ENCODE measurements around the gene SYNPO2. TPM values are rescaled to one million over a fixed set of nuclear protein-coding genes. Genes with fewer than 3 reads are reported as not detected.

The SYNPO2 gene
- total and polyA plus RNA-seq, 2 donors (not counting 1 experiment from before 2014, with no cell fraction given), result 0.03 to 0.20 TPM

DNA sequence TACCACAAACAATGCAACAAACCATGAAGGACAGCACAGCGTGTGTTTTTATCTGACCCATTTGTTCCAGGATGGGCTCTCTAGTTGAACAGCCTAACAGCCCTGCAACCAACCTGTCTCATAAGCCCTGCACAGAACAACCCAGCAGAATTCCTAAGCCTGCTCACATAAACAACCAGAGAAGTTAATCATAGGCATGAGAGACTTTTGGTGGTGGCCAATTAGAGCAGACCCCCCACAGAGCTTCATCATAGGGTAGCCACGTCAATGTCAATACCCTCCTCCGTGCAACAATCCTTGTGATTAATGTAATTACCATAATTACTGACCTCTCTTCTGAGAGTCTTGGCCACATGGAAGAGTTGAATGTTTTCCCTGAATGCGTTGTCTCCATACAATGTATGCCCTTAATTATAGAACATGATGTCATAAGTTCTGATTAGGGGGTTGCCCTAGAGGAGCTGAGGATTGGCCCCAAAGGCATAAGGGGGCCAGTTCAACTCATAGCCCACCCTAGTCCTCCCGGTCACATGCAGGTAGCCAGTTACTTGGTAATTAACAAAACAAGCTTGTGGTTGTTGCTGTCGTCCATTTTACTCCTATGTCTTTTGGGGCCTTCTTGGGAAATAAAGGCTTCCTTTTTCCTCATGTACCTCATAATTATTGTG, 92.7 kb downstream of the SYNPO2 start:
- Mint-ChIP-seq H3K27me3 (peaks cover 13% of the 10 kb centered on the region), H3K27ac (no peak overlapping the region), H3K4me1 (peaks cover 2% of the 10 kb centered on the region), H3K4me3 (no peak overlapping the region), H3K9me3 (ENCODE audit: insufficient read depth) (no peaks in the 10 kb centered on the region)
- Histone ChIP-seq H3K27ac (ENCODE audit: low read length in 2 of 2) (no peak overlapping the region), H3K9me3 (ENCODE audit: control extremely low read depth in 1 of 3, control insufficient read depth in 2 of 3, insufficient read depth in 1 of 3, low read length in 2 of 3) (no peaks in the 10 kb centered on the region), H3K9ac (ENCODE audit: low read length) (no peak overlapping the region), H3K4me3 (ENCODE audit: control extremely low read depth in 1 of 5, extremely low read depth in 1 of 5, insufficient read depth in 1 of 5, low read depth in 2 of 5, low read length in 4 of 5) (no peak overlapping the region), H3K27me3 (replicated peaks in 1 of 4; ENCODE audit: control extremely low read depth in 1 of 4, control insufficient read depth in 3 of 4, insufficient read depth in 4 of 4, low read length in 3 of 4) (no peaks in the 10 kb centered on the region), H3K4me1 (ENCODE audit: control insufficient read depth in 2 of 2, insufficient read depth in 2 of 2, low read length in 2 of 2) (no peaks in the 10 kb centered on the region), H3K36me3 (replicated peaks in 1 of 2; ENCODE audit: control extremely low read depth in 1 of 2, control insufficient read depth in 1 of 2, extremely low read depth in 1 of 2, insufficient read depth in 2 of 2, low read length in 1 of 2) (no peaks in the 10 kb centered on the region), H3K4me2 (replicated peaks; ENCODE audit: low read depth, low read length, poor library complexity, severe bottlenecking) (no peak overlapping the region), H3K79me2 (ENCODE audit: control insufficient read depth, insufficient read depth, low read length) (no peaks in the 10 kb centered on the region), H4K20me1 (ENCODE audit: control insufficient read depth, insufficient read depth, low read length, poor library complexity, severe bottlenecking) (no peaks in the 10 kb centered on the region), H2AFZ (ENCODE audit: insufficient read depth, low read depth, low read length, poor library complexity, severe bottlenecking) (no peak overlapping the region)
- intact Hi-C loops (cut with micrococcal nuclease), result no loop called here
- ATAC-seq (ENCODE audit: low read depth) (no peak), DNase-seq (no peak)
- CTCF ChIA-PET, result interaction anchor here (0.7 to 2.2 kb wide), 10 partner anchors 9 to 1073 kb away, joined by 3 to 13 read pairs (median 3); no protein-coding TSS in a partner anchor
- 88% methylated on average over 2 of the region's 6 CpGs for WGBS (ENCODE audit: insufficient coverage)
- TF ChIP-seq, protein P1, sequence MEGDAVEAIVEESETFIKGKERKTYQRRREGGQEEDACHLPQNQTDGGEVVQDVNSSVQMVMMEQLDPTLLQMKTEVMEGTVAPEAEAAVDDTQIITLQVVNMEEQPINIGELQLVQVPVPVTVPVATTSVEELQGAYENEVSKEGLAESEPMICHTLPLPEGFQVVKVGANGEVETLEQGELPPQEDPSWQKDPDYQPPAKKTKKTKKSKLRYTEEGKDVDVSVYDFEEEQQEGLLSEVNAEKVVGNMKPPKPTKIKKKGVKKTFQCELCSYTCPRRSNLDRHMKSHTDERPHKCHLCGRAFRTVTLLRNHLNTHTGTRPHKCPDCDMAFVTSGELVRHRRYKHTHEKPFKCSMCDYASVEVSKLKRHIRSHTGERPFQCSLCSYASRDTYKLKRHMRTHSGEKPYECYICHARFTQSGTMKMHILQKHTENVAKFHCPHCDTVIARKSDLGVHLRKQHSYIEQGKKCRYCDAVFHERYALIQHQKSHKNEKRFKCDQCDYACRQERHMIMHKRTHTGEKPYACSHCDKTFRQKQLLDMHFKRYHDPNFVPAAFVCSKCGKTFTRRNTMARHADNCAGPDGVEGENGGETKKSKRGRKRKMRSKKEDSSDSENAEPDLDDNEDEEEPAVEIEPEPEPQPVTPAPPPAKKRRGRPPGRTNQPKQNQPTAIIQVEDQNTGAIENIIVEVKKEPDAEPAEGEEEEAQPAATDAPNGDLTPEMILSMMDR (IDR thresholded peaks at IDR 0.05), result no peak
- no peak for TF ChIP-seq EZH2 (IDR thresholded peaks at IDR 0.05; ENCODE audit: borderline replicate concordance, insufficient read depth, low read depth, low read length, poor library complexity, severe bottlenecking)
- POLR2A ChIA-PET, result no interaction called here

DNA sequence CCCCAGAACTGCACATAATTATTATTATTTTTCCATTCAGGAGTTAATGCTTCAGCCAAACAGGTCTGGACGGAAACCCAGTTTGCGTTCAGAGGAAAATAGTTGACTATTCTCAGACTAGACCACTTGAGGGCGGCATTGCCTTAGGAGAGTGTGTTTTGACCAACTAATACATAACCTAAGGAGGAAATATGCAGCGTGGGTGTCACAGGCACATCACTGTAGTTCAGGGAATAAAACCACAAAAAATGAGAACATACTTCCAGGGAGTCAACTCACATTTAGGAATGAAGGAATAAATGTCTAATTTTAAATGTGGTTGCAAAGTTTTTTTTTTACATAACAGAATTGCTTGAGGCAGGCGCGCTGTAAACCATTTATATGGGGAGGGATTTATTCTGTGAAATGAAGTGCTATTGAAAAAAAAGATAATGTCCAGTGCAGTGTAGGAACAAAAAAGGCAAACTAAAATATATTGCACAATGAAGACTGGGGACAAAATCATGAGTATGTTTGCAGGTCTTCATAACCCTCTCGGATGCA, 93.3 kb downstream of the SYNPO2 start:
- ATAC-seq (ENCODE audit: low read depth) (peak; percentile 53), DNase-seq (peak; percentile 60)
- intact Hi-C loops (cut with micrococcal nuclease), result loop anchor here (1.0 kb wide), 3 partner anchors 60 to 1068 kb away; no protein-coding TSS in a partner anchor
- no CpG with 5 or more reads among the region's 7 CpGs for WGBS (ENCODE audit: insufficient coverage)
- no peak overlapping the region for H3K4me2 ChIP-seq (replicated peaks; ENCODE audit: low read depth, low read length, poor library complexity, severe bottlenecking)
- H3K4me1 ChIP-seq (ENCODE audit: control insufficient read depth in 2 of 2, insufficient read depth in 2 of 2, low read length in 2 of 2), result no peaks in the 10 kb centered on the region
- H3K27ac ChIP-seq (ENCODE audit: low read length in 2 of 2), result no peak overlapping the region
- H3K4me3 Mint-ChIP-seq, result no peak overlapping the region
- no peaks in the 10 kb centered on the region for H3K27me3 ChIP-seq (replicated peaks in 1 of 4; ENCODE audit: control extremely low read depth in 1 of 4, control insufficient read depth in 3 of 4, insufficient read depth in 4 of 4, low read length in 3 of 4)
- H3K9me3 Mint-ChIP-seq (ENCODE audit: insufficient read depth), result no peaks in the 10 kb centered on the region
- H3K4me3 ChIP-seq (ENCODE audit: control extremely low read depth in 1 of 5, extremely low read depth in 1 of 5, insufficient read depth in 1 of 5, low read depth in 2 of 5, low read length in 4 of 5), result no peak overlapping the region
- peaks cover 2% of the 10 kb centered on the region for H3K4me1 Mint-ChIP-seq
- peaks cover 13% of the 10 kb centered on the region for H3K27me3 Mint-ChIP-seq
- H4K20me1 ChIP-seq (ENCODE audit: control insufficient read depth, insufficient read depth, low read length, poor library complexity, severe bottlenecking), result no peaks in the 10 kb centered on the region
- no peak overlapping the region for H3K9ac ChIP-seq (ENCODE audit: low read length)
- TF ChIP-seq, protein P1 (IDR thresholded peaks at IDR 0.05), result peak; percentile 90
- no peak for TF ChIP-seq EZH2 (IDR thresholded peaks at IDR 0.05; ENCODE audit: borderline replicate concordance, insufficient read depth, low read depth, low read length, poor library complexity, severe bottlenecking)
- no peak overlapping the region for H2AFZ ChIP-seq (ENCODE audit: insufficient read depth, low read depth, low read length, poor library complexity, severe bottlenecking)
- no peak overlapping the region for H3K27ac Mint-ChIP-seq
- H3K36me3 ChIP-seq (replicated peaks in 1 of 2; ENCODE audit: control extremely low read depth in 1 of 2, control insufficient read depth in 1 of 2, extremely low read depth in 1 of 2, insufficient read depth in 2 of 2, low read length in 1 of 2), result no peaks in the 10 kb centered on the region
- H3K79me2 ChIP-seq (ENCODE audit: control insufficient read depth, insufficient read depth, low read length), result no peaks in the 10 kb centered on the region
- CTCF ChIA-PET, result interaction anchor here (0.7 to 2.2 kb wide), 10 partner anchors 9 to 1072 kb away, joined by 3 to 13 read pairs (median 3); no protein-coding TSS in a partner anchor
- POLR2A ChIA-PET, result no interaction called here
- no peaks in the 10 kb centered on the region for H3K9me3 ChIP-seq (ENCODE audit: control extremely low read depth in 1 of 3, control insufficient read depth in 2 of 3, insufficient read depth in 1 of 3, low read length in 2 of 3)

Measured in B cell (primary cell).